ENCODE data around the gene RPRD1B.

DNA sequence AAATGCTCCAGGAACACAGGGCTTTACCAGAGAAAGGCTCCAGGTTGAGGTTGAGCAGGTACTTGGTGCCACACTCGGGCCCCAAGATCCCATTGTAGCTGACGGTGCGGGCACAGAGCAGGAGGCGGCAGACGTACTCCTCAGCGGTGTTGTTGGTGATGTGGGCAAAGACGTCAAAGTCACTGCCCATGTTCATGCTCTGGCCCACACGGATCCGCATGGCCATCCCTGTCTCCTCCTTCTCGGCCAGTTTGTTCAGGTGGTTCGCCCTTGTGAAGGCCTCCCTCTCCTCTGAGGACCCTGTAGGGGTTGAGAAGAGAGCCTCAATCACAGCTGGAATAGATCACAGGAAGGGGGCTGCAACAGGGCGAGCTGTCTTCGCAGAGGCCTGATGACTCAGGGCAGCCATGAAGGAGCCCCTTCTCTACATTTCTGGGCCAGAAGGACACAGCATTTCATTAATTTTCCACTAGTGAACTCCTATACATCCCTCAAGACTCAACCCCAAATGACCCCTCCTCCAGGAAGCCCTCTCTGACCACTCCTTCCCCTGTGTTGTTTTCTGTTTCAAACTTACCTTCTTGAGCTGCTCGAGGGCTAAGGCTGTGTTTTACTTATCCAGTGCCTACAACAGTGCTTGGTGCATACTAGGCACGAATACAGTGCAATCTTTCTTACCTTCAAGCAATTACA, 104.7 kb downstream of the RPRD1B start:
- TF ChIP-seq, protein P1, sequence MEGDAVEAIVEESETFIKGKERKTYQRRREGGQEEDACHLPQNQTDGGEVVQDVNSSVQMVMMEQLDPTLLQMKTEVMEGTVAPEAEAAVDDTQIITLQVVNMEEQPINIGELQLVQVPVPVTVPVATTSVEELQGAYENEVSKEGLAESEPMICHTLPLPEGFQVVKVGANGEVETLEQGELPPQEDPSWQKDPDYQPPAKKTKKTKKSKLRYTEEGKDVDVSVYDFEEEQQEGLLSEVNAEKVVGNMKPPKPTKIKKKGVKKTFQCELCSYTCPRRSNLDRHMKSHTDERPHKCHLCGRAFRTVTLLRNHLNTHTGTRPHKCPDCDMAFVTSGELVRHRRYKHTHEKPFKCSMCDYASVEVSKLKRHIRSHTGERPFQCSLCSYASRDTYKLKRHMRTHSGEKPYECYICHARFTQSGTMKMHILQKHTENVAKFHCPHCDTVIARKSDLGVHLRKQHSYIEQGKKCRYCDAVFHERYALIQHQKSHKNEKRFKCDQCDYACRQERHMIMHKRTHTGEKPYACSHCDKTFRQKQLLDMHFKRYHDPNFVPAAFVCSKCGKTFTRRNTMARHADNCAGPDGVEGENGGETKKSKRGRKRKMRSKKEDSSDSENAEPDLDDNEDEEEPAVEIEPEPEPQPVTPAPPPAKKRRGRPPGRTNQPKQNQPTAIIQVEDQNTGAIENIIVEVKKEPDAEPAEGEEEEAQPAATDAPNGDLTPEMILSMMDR (IDR thresholded peaks at IDR 0.05; ENCODE audit: low read length), result no peak
- TF ChIP-seq EZH2 (IDR thresholded peaks at IDR 0.05; ENCODE audit: borderline replicate concordance, low read length), result no peak

All from OCI-LY1 (cell line).